ENCODE results near the gene C12orf76. TPM values are rescaled to one million over a fixed set of nuclear protein-coding genes. Genes with fewer than 3 reads are reported as not detected.
A peak's percentile ranks its signal among the peaks of the same experiment; 100 is the strongest.
"Not testable (repeated sequence)": the region's sequence is repeated elsewhere in the genome, so short reads cannot be mapped to it uniquely, and the experiment has no call there.

The C12orf76 gene
- total RNA-seq, 2 donors from 2014 or later = 10.1 to 12.3 TPM

DNA sequence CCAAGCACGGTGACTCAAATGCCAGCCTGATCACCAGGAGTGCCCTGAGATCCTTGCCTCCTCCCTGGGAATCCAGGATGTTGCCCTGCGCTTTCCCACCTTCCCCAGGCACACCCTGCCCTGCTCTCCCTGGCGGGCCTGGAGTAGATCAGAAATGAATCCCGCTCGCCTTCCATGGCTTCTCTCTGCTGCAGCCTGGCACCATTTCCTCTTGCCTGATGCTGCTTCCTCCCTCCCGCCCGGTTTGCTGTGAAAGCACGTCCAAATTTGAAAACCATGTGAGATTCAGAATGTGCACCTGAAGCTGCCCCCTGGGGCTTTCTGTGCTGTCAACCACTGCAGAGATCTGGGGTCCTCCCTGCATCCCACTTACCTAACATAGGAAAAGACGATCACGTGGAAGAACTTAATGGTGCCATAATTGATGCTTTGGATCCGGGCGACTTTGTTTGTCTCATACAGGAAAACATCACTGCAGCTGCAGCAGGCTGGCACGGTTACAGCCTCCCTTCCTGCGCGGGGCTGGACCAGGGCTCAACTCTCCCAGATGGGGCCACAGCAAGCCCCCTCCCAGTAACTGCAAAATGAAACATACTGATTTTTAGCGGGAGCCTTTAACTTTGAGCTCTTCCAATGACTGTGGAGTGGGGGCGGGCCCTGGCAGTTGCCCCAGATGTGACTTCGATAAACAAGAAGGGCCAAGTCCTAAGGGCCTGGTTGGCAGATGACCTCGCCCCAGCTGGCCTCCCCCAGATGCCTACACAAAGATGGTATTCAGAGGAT is 24.9 kb upstream of the C12orf76 start:
- peak overlapping the region; percentile 78 for H3K4me3 Mint-ChIP-seq
- DNase-seq (ENCODE audit: low spot score) (no peak), ATAC-seq (peak; percentile 41 to 56)
- H3K9me3 Mint-ChIP-seq = no peaks in the 10 kb centered on the region
- peaks cover 11 to 19% of the 10 kb centered on the region in 2 donors for H3K4me1 Mint-ChIP-seq (ENCODE audit: low read depth in 2 of 2)
- peak overlapping the region; percentile 41 to 69 for H3K27ac Mint-ChIP-seq
- no peaks in the 10 kb centered on the region for H3K27me3 Mint-ChIP-seq
- H3K36me3 Mint-ChIP-seq = no peaks in the 10 kb centered on the region

DNA sequence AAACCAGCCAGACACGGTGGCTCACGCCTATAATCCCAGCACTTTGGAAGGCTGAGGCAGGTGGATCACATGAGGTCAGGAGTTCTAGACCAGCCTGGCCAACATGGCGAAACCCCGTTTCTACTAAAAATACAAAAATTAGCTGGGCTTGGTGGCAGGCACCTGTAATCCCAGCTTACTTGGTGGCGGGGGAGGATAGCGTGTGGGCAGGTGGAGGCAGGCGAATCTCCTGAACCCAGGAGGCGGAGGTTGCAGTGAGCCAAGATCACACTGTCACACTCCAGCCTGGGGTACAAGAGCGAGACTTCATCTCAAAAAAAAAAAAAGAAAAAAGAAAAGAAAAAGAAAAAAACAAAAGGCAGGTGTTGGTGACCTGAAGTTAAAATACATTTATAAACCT is 24.3 kb upstream of the C12orf76 start:
- not testable (repeated sequence) for H3K36me3 Mint-ChIP-seq; H3K27me3 Mint-ChIP-seq; DNase-seq (ENCODE audit: low spot score); ATAC-seq; H3K9me3 Mint-ChIP-seq
- Mint-ChIP-seq H3K4me3 (peak overlapping the region; percentile 78), H3K4me1 (ENCODE audit: low read depth in 2 of 2) (peaks cover 11 to 19% of the 10 kb centered on the region in 2 donors), H3K27ac (peak overlapping the region in 1 of 2 donors; percentile 69)

DNA sequence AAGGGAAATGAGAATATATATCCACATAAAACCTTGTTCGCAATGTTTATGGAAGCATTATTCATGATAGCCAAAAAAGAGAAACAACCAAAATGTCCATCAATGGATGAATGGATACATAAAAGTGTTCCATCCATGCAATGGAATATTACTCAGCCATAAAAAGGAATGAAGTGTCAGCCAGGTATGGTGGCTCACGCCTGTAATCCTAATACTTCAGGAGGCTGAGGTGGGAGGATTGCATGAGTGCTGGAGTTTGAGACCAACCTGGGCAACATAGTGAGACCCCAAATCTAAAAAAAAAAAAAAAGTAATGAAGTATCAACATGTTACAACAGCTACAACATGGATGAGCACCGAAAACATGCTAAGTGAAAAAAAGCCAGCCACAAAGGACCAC is 23.6 kb upstream of the C12orf76 start:
- Mint-ChIP-seq H3K27me3 (no peaks in the 10 kb centered on the region), H3K4me3 (peak overlapping the region; percentile 20), H3K9me3 (no peaks in the 10 kb centered on the region), H3K4me1 (ENCODE audit: low read depth in 2 of 2) (peaks cover 9 to 19% of the 10 kb centered on the region in 2 donors), H3K27ac (no peak overlapping the region), H3K36me3 (no peaks in the 10 kb centered on the region)
- ATAC-seq (no peak), DNase-seq (ENCODE audit: low spot score) (no peak)

DNA sequence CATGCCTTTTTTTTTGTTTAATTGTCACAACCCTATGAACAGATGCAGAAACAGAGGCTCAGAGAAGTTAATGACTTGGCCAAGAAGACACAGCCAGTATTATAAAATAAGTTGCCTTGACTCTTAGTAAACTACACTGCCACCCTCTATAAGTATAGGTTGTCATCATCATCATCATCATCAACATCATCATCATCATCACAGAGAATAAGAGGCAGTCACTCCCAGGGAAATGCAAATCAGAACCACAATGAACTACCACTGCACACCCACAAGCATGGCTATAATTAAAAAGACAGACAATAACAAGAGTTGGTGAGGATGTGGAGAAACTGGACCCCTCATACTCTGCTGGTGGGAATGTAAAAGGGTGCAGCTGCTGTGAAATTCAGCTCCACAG is 23.2 kb upstream of the C12orf76 start:
- peaks cover 9 to 19% of the 10 kb centered on the region in 2 donors for H3K4me1 Mint-ChIP-seq (ENCODE audit: low read depth in 2 of 2)
- DNase-seq (ENCODE audit: low spot score) (no peak), ATAC-seq (no peak)
- peak overlapping the region; percentile 20 for H3K4me3 Mint-ChIP-seq
- no peaks in the 10 kb centered on the region for H3K9me3 Mint-ChIP-seq
- no peaks in the 10 kb centered on the region for H3K36me3 Mint-ChIP-seq
- H3K27me3 Mint-ChIP-seq = no peaks in the 10 kb centered on the region
- H3K27ac Mint-ChIP-seq = no peak overlapping the region

GRCh38 chr12:110068654-110069053 is 20.3 kb upstream of the C12orf76 start:
- ATAC-seq = no peak
- H3K27ac Mint-ChIP-seq = no peak overlapping the region
- no peak overlapping the region for H3K4me3 Mint-ChIP-seq

DNA sequence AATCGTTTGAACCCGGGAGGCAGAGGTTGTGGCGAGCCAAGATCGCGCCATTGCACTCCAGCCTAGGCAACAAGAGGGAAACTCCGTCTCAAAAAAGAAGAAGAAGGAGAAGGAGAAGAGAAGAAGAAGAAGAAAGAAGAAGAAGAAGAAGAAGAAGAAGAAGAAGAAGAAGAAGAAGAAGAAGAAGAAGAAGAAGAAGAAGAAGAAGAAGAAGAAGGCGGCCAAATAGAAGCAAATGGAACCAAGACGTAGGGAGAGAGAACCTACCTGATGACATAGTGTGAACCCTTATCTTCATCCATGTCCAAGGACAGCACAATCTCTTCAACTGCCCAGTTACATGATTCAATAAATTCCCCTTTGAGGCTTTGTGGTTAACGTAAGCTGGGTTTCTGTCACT is 19.8 kb upstream of the C12orf76 start:
- DNase-seq (ENCODE audit: low spot score); H3K27me3 Mint-ChIP-seq; H3K9me3 Mint-ChIP-seq: not testable (repeated sequence)

More at GRCh38 chr12:110068654-110069053, 20.3 kb upstream of the C12orf76 start:
- Mint-ChIP-seq H3K27me3 (peaks cover 0 to 2% of the 10 kb centered on the region in 2 donors), H3K36me3 (no peaks in the 10 kb centered on the region), H3K4me1 (ENCODE audit: low read depth in 2 of 2) (peaks cover 14 to 26% of the 10 kb centered on the region in 2 donors), H3K9me3 (no peaks in the 10 kb centered on the region)
- no peak for DNase-seq (ENCODE audit: low spot score)

GRCh38 chr12:110067531-110067930 is 19.2 kb upstream of the C12orf76 start:
- DNase-seq (ENCODE audit: low spot score) = no peak
- no peak for ATAC-seq
- no peaks in the 10 kb centered on the region for H3K36me3 Mint-ChIP-seq
- H3K27me3 Mint-ChIP-seq = peaks cover 0 to 2% of the 10 kb centered on the region in 2 donors
- H3K4me1 Mint-ChIP-seq (ENCODE audit: low read depth in 2 of 2) = peaks cover 6 to 19% of the 10 kb centered on the region in 2 donors
- no peak overlapping the region for H3K27ac Mint-ChIP-seq
- no peak overlapping the region for H3K4me3 Mint-ChIP-seq
- no peaks in the 10 kb centered on the region for H3K9me3 Mint-ChIP-seq

More for the DNA sequence above, 19.8 kb upstream of the C12orf76 start:
- not testable (repeated sequence) for H3K36me3 Mint-ChIP-seq, H3K27ac Mint-ChIP-seq, ATAC-seq, H3K4me3 Mint-ChIP-seq
- H3K4me1 Mint-ChIP-seq (ENCODE audit: low read depth in 2 of 2) = peaks cover 8 to 21% of the 10 kb centered on the region in 2 donors

DNA sequence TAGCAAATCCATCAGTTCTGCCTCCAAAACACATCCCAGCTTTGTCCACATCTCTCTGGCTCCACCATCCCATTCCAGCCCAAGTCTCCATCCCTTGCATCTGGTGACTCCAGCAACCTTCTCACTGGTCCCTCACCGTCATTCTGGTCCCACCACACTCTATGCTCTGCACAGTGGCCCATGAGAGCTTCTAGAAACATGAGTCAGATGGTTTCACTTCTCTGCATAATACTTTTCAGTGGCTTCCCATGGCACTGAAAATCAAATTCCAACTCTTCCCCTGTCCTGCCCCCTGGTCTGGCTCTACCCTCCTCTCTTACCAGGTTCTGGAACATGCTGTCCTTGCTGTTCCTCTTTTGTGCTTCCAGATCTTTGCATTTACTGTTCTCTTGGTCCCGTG is 17.2 kb upstream of the C12orf76 start:
- H3K9me3 Mint-ChIP-seq = no peaks in the 10 kb centered on the region

DNA sequence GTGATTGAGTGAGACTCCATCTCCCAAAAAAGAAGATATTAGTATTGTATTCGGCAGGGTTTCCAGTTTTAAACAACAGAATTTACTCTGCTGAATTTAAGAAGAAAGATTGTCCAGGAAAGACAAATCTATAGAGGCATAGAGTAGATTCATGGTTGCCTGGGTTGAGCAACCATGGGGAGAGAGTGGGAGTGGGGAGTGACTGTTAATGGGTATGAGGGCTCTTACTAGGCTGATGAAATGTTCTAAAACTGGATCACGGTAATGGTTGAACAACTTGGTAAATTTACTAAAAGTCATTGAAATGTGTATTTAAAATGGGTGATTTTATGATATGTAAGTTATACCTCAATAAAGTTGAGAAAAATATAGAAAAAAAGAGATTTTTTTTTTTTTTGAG is 13.9 kb upstream of the C12orf76 start:
- Mint-ChIP-seq H3K4me1 (ENCODE audit: low read depth in 2 of 2) (peaks cover 6 to 8% of the 10 kb centered on the region in 2 donors), H3K9me3 (no peaks in the 10 kb centered on the region), H3K36me3 (no peaks in the 10 kb centered on the region), H3K27ac (no peak overlapping the region), H3K4me3 (no peak overlapping the region), H3K27me3 (peaks cover 0 to 6% of the 10 kb centered on the region in 2 donors)
- DNase-seq (ENCODE audit: low spot score) = no peak
- no peak for ATAC-seq

More for the DNA sequence above, 17.2 kb upstream of the C12orf76 start:
- Mint-ChIP-seq H3K27me3 (peaks cover 0 to 6% of the 10 kb centered on the region in 2 donors), H3K4me3 (peak overlapping the region; percentile 13), H3K4me1 (ENCODE audit: low read depth in 2 of 2) (peaks cover 6 to 13% of the 10 kb centered on the region in 2 donors), H3K27ac (peak overlapping the region; percentile 3 to 4), H3K36me3 (no peaks in the 10 kb centered on the region)
- DNase-seq (ENCODE audit: low spot score) (no peak), ATAC-seq (no peak)

GRCh38 chr12:110059651-110060000 is 11.3 kb upstream of the C12orf76 start:
- no peak overlapping the region for H3K27ac Mint-ChIP-seq

GRCh38 chr12:110058875-110059615 is 10.7 kb upstream of the C12orf76 start:
- peaks cover 0 to 4% of the 10 kb centered on the region in 2 donors for H3K27me3 Mint-ChIP-seq
- no peaks in the 10 kb centered on the region for H3K36me3 Mint-ChIP-seq
- ATAC-seq = no peak
- no peaks in the 10 kb centered on the region for H3K9me3 Mint-ChIP-seq
- no peak overlapping the region for H3K27ac Mint-ChIP-seq
- no peak for DNase-seq (ENCODE audit: low spot score)
- H3K4me3 Mint-ChIP-seq = no peak overlapping the region
- H3K4me1 Mint-ChIP-seq (ENCODE audit: low read depth in 2 of 2) = peaks cover 6 to 17% of the 10 kb centered on the region in 2 donors

More at GRCh38 chr12:110059651-110060000, 11.3 kb upstream of the C12orf76 start:
- peaks cover 6 to 16% of the 10 kb centered on the region in 2 donors for H3K4me1 Mint-ChIP-seq (ENCODE audit: low read depth in 2 of 2)
- H3K27me3 Mint-ChIP-seq = peaks cover 0 to 4% of the 10 kb centered on the region in 2 donors
- H3K4me3 Mint-ChIP-seq = no peak overlapping the region
- peak; percentile 12 for DNase-seq (ENCODE audit: low spot score)
- ATAC-seq = no peak
- no peaks in the 10 kb centered on the region for H3K9me3 Mint-ChIP-seq
- no peaks in the 10 kb centered on the region for H3K36me3 Mint-ChIP-seq

- Mint-ChIP-seq H3K27ac (peak overlapping the region in 1 of 2 donors; percentile 22), H3K4me1 (ENCODE audit: low read depth in 2 of 2) (peaks cover 6 to 17% of the 10 kb centered on the region in 2 donors)
- H3K9me3 Mint-ChIP-seq; H3K36me3 Mint-ChIP-seq; H3K4me3 Mint-ChIP-seq; H3K27me3 Mint-ChIP-seq; ATAC-seq; DNase-seq (ENCODE audit: low spot score): not testable (repeated sequence)
Measured at GRCh38 chr12:110056643-110057042, 8.3 kb upstream of the C12orf76 start.

DNA sequence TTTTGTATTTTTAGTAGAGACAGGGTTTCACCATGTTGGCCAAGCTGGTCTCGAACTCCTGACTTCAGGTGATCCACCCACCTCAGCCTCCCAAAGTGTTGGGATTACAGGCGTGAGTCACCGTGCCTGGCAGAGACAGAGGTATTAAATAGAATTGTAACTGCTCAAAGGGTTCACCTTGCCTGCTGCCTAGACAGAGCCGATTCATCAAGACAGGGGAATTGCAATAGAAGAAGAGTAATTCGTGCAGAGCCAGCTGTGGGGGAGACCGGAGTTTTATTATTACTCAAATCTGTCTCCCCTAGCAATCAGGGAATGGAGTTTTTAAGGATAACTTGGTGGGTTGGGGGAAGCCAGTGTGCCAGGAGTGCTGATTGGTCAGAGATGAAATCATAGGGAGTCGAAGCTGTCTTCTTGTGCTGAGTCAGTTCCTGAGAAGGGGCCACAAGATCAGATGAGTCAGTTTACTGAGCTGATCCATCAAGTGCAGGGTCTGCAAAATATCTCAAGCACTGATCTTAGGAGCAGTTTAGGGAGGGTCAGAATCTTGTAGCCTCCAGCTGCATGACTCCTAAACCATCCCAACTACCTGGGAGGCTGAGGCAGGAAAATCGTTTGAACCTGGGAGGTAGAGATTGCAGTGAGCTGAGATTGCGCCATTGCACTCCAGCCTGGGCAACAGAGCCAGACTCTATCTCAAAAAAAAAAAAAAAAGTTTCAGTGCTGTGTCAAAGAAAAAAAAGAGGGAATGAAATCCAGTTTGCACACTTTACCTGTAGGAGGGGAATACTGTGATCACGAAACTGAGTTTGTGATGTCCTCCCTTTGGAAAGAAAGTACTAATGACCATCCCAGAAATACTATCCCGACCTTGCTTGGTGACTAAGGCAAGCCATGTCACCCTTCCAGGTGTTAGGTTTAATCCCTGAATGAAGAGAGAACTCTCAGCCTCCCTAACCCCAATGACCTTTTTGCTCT is 7.3 kb upstream of the C12orf76 start:
- H3K9me3 Mint-ChIP-seq, H3K27me3 Mint-ChIP-seq, H3K36me3 Mint-ChIP-seq: not testable (repeated sequence)
- Mint-ChIP-seq H3K4me3 (peak overlapping the region; percentile 2), H3K4me1 (ENCODE audit: low read depth in 2 of 2) (peaks cover 6 to 17% of the 10 kb centered on the region in 2 donors), H3K27ac (peak overlapping the region; percentile 7 to 22)
- DNase-seq (ENCODE audit: low spot score) (peak; percentile 25), ATAC-seq (peak in 1 of 2 donors; percentile 77)

Measured in natural killer cell treated with Interleukin-12 subunit alpha and Interleukin-12 subunit beta and Interleukin-15 and Interleukin-18, amount 100 ng/mL, for 72 hours (primary cell).